ENCODE data around the gene SESTD1. TPM values are rescaled to one million over a fixed set of nuclear protein-coding genes. Genes with fewer than 3 reads are reported as not detected.

SESTD1 gene
- total RNA-seq, 1 experiment from 2014 or later, result 26.9 TPM

DNA sequence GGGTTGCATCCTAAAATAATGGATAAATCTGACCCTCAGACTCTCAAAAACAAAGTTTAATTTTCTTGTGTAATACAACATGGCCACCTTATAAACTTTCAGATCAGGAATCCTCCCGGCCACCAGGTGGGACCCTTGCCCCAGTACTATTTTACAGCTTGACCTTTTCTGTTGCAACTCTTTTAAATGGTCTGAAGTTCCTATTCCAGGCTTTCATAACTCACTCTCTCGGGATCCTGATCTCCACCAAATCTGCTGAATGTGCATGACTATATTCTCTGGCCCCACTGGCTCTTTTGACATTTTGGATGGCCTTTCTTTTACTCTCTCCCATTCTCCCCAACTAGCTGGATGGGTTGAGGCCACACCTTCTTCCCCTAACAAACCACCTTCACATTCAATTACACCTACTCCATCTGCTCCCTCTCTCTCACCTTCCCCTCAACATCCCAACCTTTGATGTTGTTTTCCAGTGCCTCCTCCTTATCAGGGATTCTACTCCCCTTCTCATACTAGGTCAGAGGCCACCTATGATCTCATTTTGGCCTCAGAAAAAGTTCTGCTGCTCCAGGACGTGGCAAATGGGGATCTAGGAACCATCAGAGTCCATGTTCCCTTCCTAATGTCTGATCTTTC lies 70.8 kb downstream of the SESTD1 start:
- Histone ChIP-seq H3K9me3 (ENCODE audit: low read depth, low read length, poor library complexity, severe bottlenecking) (peaks cover 11% of the 10 kb centered on the region), H3K27ac (ENCODE audit: low read depth, low read length, poor library complexity, severe bottlenecking) (no peak overlapping the region), H3K27me3 (replicated peaks; ENCODE audit: insufficient read depth, low read depth, low read length, poor library complexity) (no peaks in the 10 kb centered on the region), H3K4me1 (ENCODE audit: insufficient read depth, low read length, poor library complexity, severe bottlenecking) (no peaks in the 10 kb centered on the region), H3K36me3 (ENCODE audit: insufficient read depth, low read length, poor library complexity, severe bottlenecking) (no peaks in the 10 kb centered on the region), H3K4me3 (ENCODE audit: low read depth, low read length, poor library complexity, severe bottlenecking) (no peak overlapping the region)
- POLR2A ChIA-PET (ENCODE audit: low non-redundant PET), result no interaction called here
- no TSS peak for BruUV-seq (replicated peaks)
- TF ChIP-seq CTCF (conservative IDR thresholded peaks at IDR 0.05; ENCODE audit: low read depth, low read length) (no peak), EZH2 (IDR thresholded peaks at IDR 0.05; ENCODE audit: borderline replicate concordance, low read depth, low read length, poor library complexity, severe bottlenecking) (no peak)
- no peak for DNase-seq (ENCODE audit: low spot score)
- CTCF ChIA-PET, result no interaction called here
- intact Hi-C loops (cut with micrococcal nuclease; ENCODE audit: unreplicated experiment), result no loop called here

DNA sequence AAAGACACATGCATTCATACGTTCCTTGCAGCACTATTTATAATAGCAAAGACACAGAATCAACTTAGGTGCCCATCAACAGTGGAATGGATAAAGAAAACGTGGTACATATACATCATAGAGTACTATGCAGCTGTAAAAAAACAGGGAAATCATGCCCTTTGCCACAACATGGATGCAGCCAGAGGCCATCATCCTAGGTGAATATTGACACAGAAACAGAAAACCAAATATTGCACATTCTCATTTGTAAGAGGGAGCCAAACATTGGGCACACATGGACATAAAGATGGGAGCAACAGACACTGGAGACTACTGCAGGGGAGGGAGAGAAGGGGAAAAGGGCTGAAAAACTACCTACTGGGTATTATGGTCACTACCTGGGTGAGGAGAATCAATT lies 73.5 kb downstream of the SESTD1 start:
- Histone ChIP-seq H3K9me3 (ENCODE audit: low read depth, low read length, poor library complexity, severe bottlenecking) (peaks cover 11% of the 10 kb centered on the region), H3K36me3 (ENCODE audit: insufficient read depth, low read length, poor library complexity, severe bottlenecking) (no peaks in the 10 kb centered on the region), H3K27me3 (replicated peaks; ENCODE audit: insufficient read depth, low read depth, low read length, poor library complexity) (no peaks in the 10 kb centered on the region), H3K27ac (ENCODE audit: low read depth, low read length, poor library complexity, severe bottlenecking) (no peak overlapping the region), H3K4me3 (ENCODE audit: low read depth, low read length, poor library complexity, severe bottlenecking) (no peak overlapping the region), H3K4me1 (ENCODE audit: insufficient read depth, low read length, poor library complexity, severe bottlenecking) (no peaks in the 10 kb centered on the region)
- no peak for TF ChIP-seq EZH2 (IDR thresholded peaks at IDR 0.05; ENCODE audit: borderline replicate concordance, low read depth, low read length, poor library complexity, severe bottlenecking)
- TF ChIP-seq CTCF (conservative IDR thresholded peaks at IDR 0.05; ENCODE audit: low read depth, low read length), result no peak
- no peak for DNase-seq (ENCODE audit: low spot score)
- BruUV-seq (replicated peaks), result no TSS peak
- CTCF ChIA-PET, result no interaction called here
- intact Hi-C loops (cut with micrococcal nuclease; ENCODE audit: unreplicated experiment), result no loop called here
- POLR2A ChIA-PET (ENCODE audit: low non-redundant PET), result no interaction called here

DNA sequence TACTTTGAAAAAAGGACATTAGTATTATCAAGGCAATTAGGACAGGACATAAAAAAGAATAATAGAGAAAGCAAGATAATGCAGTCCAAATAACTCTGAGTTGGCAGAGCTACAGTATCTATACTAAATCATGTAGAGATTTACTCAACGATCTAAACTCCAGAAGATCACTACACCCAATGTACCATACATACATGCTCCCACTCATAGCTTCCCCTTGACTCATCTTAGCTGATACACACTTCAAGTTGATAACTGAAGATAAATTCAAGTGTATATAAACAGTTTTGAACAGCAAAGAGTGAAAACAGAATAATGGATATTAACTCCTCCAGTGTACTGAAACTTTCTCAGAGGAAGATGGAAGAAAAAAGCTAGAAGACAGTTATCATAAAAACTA lies 78.5 kb downstream of the SESTD1 start:
- no TSS peak for BruUV-seq (replicated peaks)
- H3K9me3 ChIP-seq (ENCODE audit: low read depth, low read length, poor library complexity, severe bottlenecking), result peaks cover 11% of the 10 kb centered on the region
- H3K4me3 ChIP-seq (ENCODE audit: low read depth, low read length, poor library complexity, severe bottlenecking), result no peak overlapping the region
- TF ChIP-seq CTCF (conservative IDR thresholded peaks at IDR 0.05; ENCODE audit: low read depth, low read length) (no peak), EZH2 (IDR thresholded peaks at IDR 0.05; ENCODE audit: borderline replicate concordance, low read depth, low read length, poor library complexity, severe bottlenecking) (no peak)
- CTCF ChIA-PET, result no interaction called here
- H3K27ac ChIP-seq (ENCODE audit: low read depth, low read length, poor library complexity, severe bottlenecking), result no peak overlapping the region
- no peak for DNase-seq (ENCODE audit: low spot score)
- H3K4me1 ChIP-seq (ENCODE audit: insufficient read depth, low read length, poor library complexity, severe bottlenecking), result no peaks in the 10 kb centered on the region
- no peaks in the 10 kb centered on the region for H3K36me3 ChIP-seq (ENCODE audit: insufficient read depth, low read length, poor library complexity, severe bottlenecking)
- POLR2A ChIA-PET (ENCODE audit: low non-redundant PET), result no interaction called here
- H3K27me3 ChIP-seq (replicated peaks; ENCODE audit: insufficient read depth, low read depth, low read length, poor library complexity), result no peaks in the 10 kb centered on the region
- intact Hi-C loops (cut with micrococcal nuclease; ENCODE audit: unreplicated experiment), result no loop called here

Data from A673 (cell line).